Trophoblast cell (in vitro differentiated cells and primary cell): ENCODE measurements around the gene KIF25.

ENCODE experiments used
- DNase-seq, 2 donors: peaks; one replicate each; pipeline ENCODE4 v3.0.0-alpha.2; 2016
- H2AFZ ChIP-seq: 2 replicates; pipeline ENCODE4 v1.6.1; 2013; ENCODE audit warnings: low read length, moderate library complexity, mild to moderate bottlenecking; ENCODE audit not compliant: insufficient read depth, poor library complexity
- H2AK5ac ChIP-seq: 2 replicates; pipeline ENCODE4 v1.6.1; 2013; ENCODE audit warnings: mild to moderate bottlenecking, low read length
- H2BK120ac ChIP-seq: 2 replicates; pipeline ENCODE4 v1.6.1; 2013; ENCODE audit warnings: low read length, mild to moderate bottlenecking, moderate library complexity; ENCODE audit not compliant: insufficient read depth, poor library complexity
- H2BK12ac ChIP-seq: 2 replicates; pipeline ENCODE4 v1.6.1; 2013; ENCODE audit warnings: mild to moderate bottlenecking, low read length, moderate library complexity
- H2BK5ac ChIP-seq: 2 replicates; pipeline ENCODE4 v1.6.1; 2013; ENCODE audit warnings: low read length, low read depth, moderate library complexity, mild to moderate bottlenecking; ENCODE audit not compliant: poor library complexity
- H3K14ac ChIP-seq: 2 replicates; pipeline ENCODE4 v1.6.1; 2013; ENCODE audit warnings: mild to moderate bottlenecking, low read length
- H3K18ac ChIP-seq: 2 replicates; pipeline ENCODE4 v1.6.1; 2013; ENCODE audit warnings: mild to moderate bottlenecking, low read length
- H3K23ac ChIP-seq: 2 replicates; pipeline ENCODE4 v1.6.1; 2013; ENCODE audit warnings: low read length
- H3K27ac ChIP-seq: 2 replicates; pipeline ENCODE4 v1.5.1; 2013; ENCODE audit warnings: low read depth, mild to moderate bottlenecking, inconsistent platforms, low read length, moderate library complexity
- H3K27me3 ChIP-seq: 2 replicates; pipeline ENCODE4 v1.6.1; 2013; ENCODE audit warnings: inconsistent platforms, mild to moderate bottlenecking, low read length, moderate library complexity; ENCODE audit not compliant: insufficient read depth
- H3K36me3 ChIP-seq, 2 experiments: 1 replicate in 1 of 2; 2 replicates in 1 of 2; pipeline ENCODE4 v1.6.1; 2013; ENCODE audit warnings: low read length in 2 of 2, mild to moderate bottlenecking in 2 of 2, moderate library complexity in 1 of 2; ENCODE audit not compliant: insufficient read depth in 2 of 2, control insufficient read depth in 1 of 2
- H3K4ac ChIP-seq: 2 replicates; pipeline ENCODE4 v1.6.1; 2013; ENCODE audit warnings: low read depth, mild to moderate bottlenecking, low read length, moderate library complexity
- H3K4me1 ChIP-seq, 2 experiments: 1 replicate in 1 of 2; 2 replicates in 1 of 2; pipeline ENCODE4 v1.6.1; 2013; ENCODE audit warnings: low read length in 2 of 2, mild to moderate bottlenecking in 2 of 2, moderate library complexity in 1 of 2; ENCODE audit not compliant: insufficient read depth in 2 of 2, control insufficient read depth in 1 of 2
- H3K4me2 ChIP-seq: 2 replicates; pipeline ENCODE4 v1.6.1; 2013; ENCODE audit warnings: inconsistent platforms, mild to moderate bottlenecking, low read length, moderate library complexity
- H3K4me3 ChIP-seq: 2 replicates; pipeline ENCODE4 v1.5.1; 2013; ENCODE audit warnings: mild to moderate bottlenecking, low read depth, low read length, inconsistent platforms
- H3K79me1 ChIP-seq: one replicate; pipeline ENCODE4 v1.6.1; 2013; ENCODE audit warnings: low read length
- H3K79me2 ChIP-seq: 2 replicates; pipeline ENCODE4 v1.6.1; 2013; ENCODE audit warnings: low read length, mild to moderate bottlenecking; ENCODE audit not compliant: control insufficient read depth, insufficient read depth, poor library complexity
- H3K9ac ChIP-seq: 2 replicates; pipeline ENCODE4 v1.6.1; 2013; ENCODE audit warnings: mild to moderate bottlenecking, low read length
- H3K9me3 ChIP-seq: 2 replicates; pipeline ENCODE4 v1.6.1; 2013; ENCODE audit warnings: low read depth, mild to moderate bottlenecking, control low read depth, inconsistent platforms, low read length; ENCODE audit not compliant: insufficient read depth
- H4K12ac ChIP-seq: 2 replicates; pipeline ENCODE4 v1.6.1; 2013; ENCODE audit warnings: low read depth, mild to moderate bottlenecking, low read length, moderate library complexity
- H4K8ac ChIP-seq: 2 replicates; pipeline ENCODE4 v1.6.1; 2013; ENCODE audit warnings: low read depth, mild to moderate bottlenecking, low read length, moderate library complexity
- H4K91ac ChIP-seq: one replicate; pipeline ENCODE4 v1.6.1; 2013; ENCODE audit warnings: low read depth, mild to moderate bottlenecking, low read length, moderate library complexity
- WGBS: extraction: QIAGEN DNeasy Blood & Tissue Kit; methylation state at CpG from one replicate; pipeline ENCODE4 v1.1.7; 2013; ENCODE audit warnings: missing lambda C conversion rate; ENCODE audit not compliant: insufficient read length, insufficient coverage; ENCODE audit errors: extremely low coverage; 5-methylcytosine and 5-hydroxymethylcytosine counted together

Gene KIF25

GRCh38 chr6:167977717-167978467 is 19.6 kb upstream of the KIF25 start:
- no peak overlapping the region for H3K4me3 ChIP-seq
- no peak overlapping the region for H2BK120ac ChIP-seq
- no peak overlapping the region for H3K23ac ChIP-seq
- H3K27me3 ChIP-seq = no peaks in the 10 kb centered on the region
- peaks cover 2 to 5% of the 10 kb centered on the region in 2 experiments for H3K36me3 ChIP-seq
- no peaks in the 10 kb centered on the region for H3K79me2 ChIP-seq
- H3K79me1 ChIP-seq = no peaks in the 10 kb centered on the region
- no peak overlapping the region for H3K4me2 ChIP-seq
- H3K9me3 ChIP-seq = peaks cover 3% of the 10 kb centered on the region
- no peak overlapping the region for H3K4ac ChIP-seq
- H2AK5ac ChIP-seq = no peak overlapping the region
- H2BK12ac ChIP-seq = no peak overlapping the region
- H3K14ac ChIP-seq = no peak overlapping the region
- no peak overlapping the region for H3K27ac ChIP-seq
- H3K9ac ChIP-seq = no peak overlapping the region
- H3K4me1 ChIP-seq = peaks cover 0 to 1% of the 10 kb centered on the region in 2 experiments
- no peak overlapping the region for H4K8ac ChIP-seq
- no peak for DNase-seq
- no CpG with 5 or more reads among the region's 43 CpGs for WGBS
- no peak overlapping the region for H3K18ac ChIP-seq
- H2AFZ ChIP-seq = no peak overlapping the region
- H2BK5ac ChIP-seq = no peak overlapping the region
- no peak overlapping the region for H4K12ac ChIP-seq
- H4K91ac ChIP-seq = no peak overlapping the region

GRCh38 chr6:167978607-167979006 is 18.9 kb upstream of the KIF25 start:
- Histone ChIP-seq H2BK5ac (no peak overlapping the region), H3K36me3 (peaks cover 0 to 3% of the 10 kb centered on the region in 2 experiments), H3K4ac (no peak overlapping the region), H3K79me2 (no peaks in the 10 kb centered on the region), H4K12ac (no peak overlapping the region), H3K27ac (no peak overlapping the region), H2AK5ac (no peak overlapping the region), H3K23ac (no peak overlapping the region), H3K9me3 (peaks cover 3% of the 10 kb centered on the region), H4K91ac (no peak overlapping the region), H3K18ac (no peak overlapping the region), H2AFZ (no peak overlapping the region), H2BK12ac (no peak overlapping the region), H3K79me1 (no peaks in the 10 kb centered on the region), H2BK120ac (no peak overlapping the region), H4K8ac (no peak overlapping the region), H3K4me2 (no peak overlapping the region), H3K4me1 (no peaks in the 10 kb centered on the region), H3K14ac (no peak overlapping the region), H3K9ac (no peak overlapping the region), H3K4me3 (no peak overlapping the region), H3K27me3 (no peaks in the 10 kb centered on the region)
- no CpG with 5 or more reads among the region's 7 CpGs for WGBS
- DNase-seq = no peak

DNA sequence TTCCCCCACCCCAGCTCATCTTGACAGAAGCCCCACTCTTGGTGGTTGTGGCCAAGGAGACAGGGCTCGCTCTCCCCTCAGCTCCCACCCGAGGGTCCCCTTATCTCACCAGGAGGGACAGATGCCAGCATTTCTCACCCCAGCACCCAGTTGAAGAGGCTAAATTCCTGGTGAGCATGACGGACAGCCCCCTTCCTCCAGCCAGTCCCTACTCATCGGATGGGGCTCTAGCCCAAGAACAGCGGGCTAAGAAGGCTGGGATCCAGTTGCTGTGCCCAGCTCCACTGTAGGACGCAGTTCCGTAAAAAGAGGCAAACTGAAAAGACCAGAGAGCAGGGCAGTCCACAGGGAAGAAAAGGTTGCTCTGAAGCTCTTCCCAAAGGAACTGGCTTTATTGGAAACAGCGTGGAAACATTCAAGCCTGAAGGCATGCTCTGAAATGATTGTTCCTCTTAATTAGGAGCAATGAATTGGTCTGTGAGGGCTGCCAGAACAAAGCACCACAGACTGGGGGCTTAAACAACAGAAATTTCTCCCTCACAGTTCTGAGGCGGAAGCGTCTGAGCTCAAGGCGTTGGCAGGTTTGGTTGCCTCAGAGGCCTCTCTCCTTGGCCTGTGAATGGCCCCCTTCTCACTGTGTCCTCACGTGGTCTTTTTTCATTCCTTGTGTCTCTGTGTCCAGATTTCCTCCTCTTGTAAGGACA is 17.9 kb upstream of the KIF25 start:
- Histone ChIP-seq H3K9ac (no peak overlapping the region), H3K4me2 (no peak overlapping the region), H3K23ac (no peak overlapping the region), H4K91ac (no peak overlapping the region), H2AFZ (no peak overlapping the region), H3K4me3 (no peak overlapping the region), H3K79me1 (no peaks in the 10 kb centered on the region), H2BK12ac (no peak overlapping the region), H3K79me2 (no peaks in the 10 kb centered on the region), H3K27me3 (no peaks in the 10 kb centered on the region), H3K27ac (no peak overlapping the region), H3K4ac (no peak overlapping the region), H3K36me3 (peaks cover 0 to 3% of the 10 kb centered on the region in 2 experiments), H4K8ac (no peak overlapping the region), H2AK5ac (no peak overlapping the region), H3K9me3 (peaks cover 6% of the 10 kb centered on the region), H3K14ac (no peak overlapping the region), H3K18ac (no peak overlapping the region), H4K12ac (no peak overlapping the region), H3K4me1 (no peaks in the 10 kb centered on the region), H2BK120ac (no peak overlapping the region), H2BK5ac (no peak overlapping the region)
- no CpG with 5 or more reads among the region's 12 CpGs for WGBS
- DNase-seq = no peak

- Histone ChIP-seq H3K4ac (no peak overlapping the region), H3K36me3 (no peaks in the 10 kb centered on the region), H2AFZ (no peak overlapping the region), H3K14ac (no peak overlapping the region), H3K23ac (no peak overlapping the region), H4K91ac (no peak overlapping the region), H3K4me1 (no peaks in the 10 kb centered on the region), H3K79me1 (no peaks in the 10 kb centered on the region), H4K12ac (no peak overlapping the region), H2AK5ac (no peak overlapping the region), H3K79me2 (no peaks in the 10 kb centered on the region), H3K4me2 (no peak overlapping the region), H3K27me3 (no peaks in the 10 kb centered on the region), H4K8ac (no peak overlapping the region), H2BK12ac (no peak overlapping the region), H3K18ac (no peak overlapping the region), H3K4me3 (no peak overlapping the region), H3K9me3 (peaks cover 7% of the 10 kb centered on the region), H3K27ac (no peak overlapping the region), H2BK5ac (no peak overlapping the region), H3K9ac (no peak overlapping the region), H2BK120ac (no peak overlapping the region)
- no peak for DNase-seq
- WGBS = 100% methylated on average over 1 of the region's 3 CpGs
These were observed 16.4 kb upstream of the KIF25 start for GRCh38 chr6:167980911-167981580.
